GM18499 (cell line): ENCODE measurements around the gene TTC6.

Source experiments
- ATAC-seq: cut with Tn5 transposase; IDR thresholded peaks from one replicate; pipeline ENCODE4 v1.9.1; 2021; ENCODE audit warnings: moderate number of reproducible peaks; ENCODE audit not compliant: insufficient read depth, unreplicated experiment

The TTC6 gene

GRCh38 chr14:37623426-37623951 is 28.1 kb downstream of the TTC6 start:
- ATAC-seq = no peak

- ATAC-seq = no peak
Measured at GRCh38 chr14:37623971-37624370, 28.5 kb downstream of the TTC6 start.

GRCh38 chr14:37625597-37626595 is 30.5 kb downstream of the TTC6 start:
- ATAC-seq = no peak

GRCh38 chr14:37637341-37637740 is 41.9 kb downstream of the TTC6 start:
- no peak for ATAC-seq

- ATAC-seq = no peak
Measured at GRCh38 chr14:37638599-37638998, 43.2 kb downstream of the TTC6 start.

GRCh38 chr14:37641117-37641516 is 45.7 kb downstream of the TTC6 start:
- no peak for ATAC-seq

GRCh38 chr14:37642125-37642524 is 46.7 kb downstream of the TTC6 start:
- no peak for ATAC-seq

GRCh38 chr14:37643701-37644100 is 48.3 kb downstream of the TTC6 start:
- no peak for ATAC-seq
